Neural crest cell (in vitro differentiated cells): ENCODE results near the gene ASPSCR1. TPM values are rescaled to one million over a fixed set of nuclear protein-coding genes. Genes with fewer than 3 reads are reported as not detected.

ENCODE experiments used
- DNase-seq: peaks from one replicate; pipeline ENCODE4 v3.0.0; 2021; ENCODE audit warnings: low read depth, mixed read lengths, low spot score
- H3K27ac Mint-ChIP-seq: one replicate; pipeline ENCODE4 v1.8.0; 2021; ENCODE audit warnings: mild to moderate bottlenecking, mixed read lengths; ENCODE audit not compliant: unreplicated experiment
- H3K27me3 Mint-ChIP-seq: 2 replicates; pipeline ENCODE4 v1.8.0; 2021; ENCODE audit warnings: low read depth, mild to moderate bottlenecking, mixed read lengths
- H3K36me3 Mint-ChIP-seq: 2 replicates; pipeline ENCODE4 v1.8.0; 2021; ENCODE audit warnings: low read depth, mild to moderate bottlenecking, mixed read lengths
- H3K4me1 Mint-ChIP-seq: 2 replicates; pipeline ENCODE4 v1.8.0; 2021; ENCODE audit warnings: mixed read lengths
- H3K4me3 Mint-ChIP-seq: one replicate; pipeline ENCODE4 v1.8.0; 2021; ENCODE audit warnings: mild to moderate bottlenecking, mixed read lengths
- H3K9me3 Mint-ChIP-seq: 2 replicates; pipeline ENCODE4 v1.8.0; 2021; ENCODE audit warnings: mixed read lengths
- CTCF ChIP-seq: fragments of 200-600 bp; sonication (generic); conservative IDR thresholded peaks from 2 replicates; pipeline ENCODE4 v1.5.0; 2021; ENCODE audit warnings: antibody characterized with exemption, mild to moderate bottlenecking
- total RNA-seq: library from RNA; stranded (reverse); gene quantifications from 2 replicates; pipeline ENCODE4 v1.2.1, GENCODE V29; 2021

The ASPSCR1 gene
- total RNA-seq, 1 donor from 2014 or later, result 51.9 TPM

GRCh38 chr17:82034371-82035011, 57.1 kb downstream of the ASPSCR1 start:
- H3K27me3 Mint-ChIP-seq, result peaks cover 3% of the 10 kb centered on the region
- no peak overlapping the region for H3K27ac Mint-ChIP-seq
- no peaks in the 10 kb centered on the region for H3K9me3 Mint-ChIP-seq
- no peak for DNase-seq
- H3K36me3 Mint-ChIP-seq, result no peaks in the 10 kb centered on the region
- peak overlapping the region; percentile 72 for H3K4me3 Mint-ChIP-seq
- TF ChIP-seq CTCF, result no peak
- peaks cover 26% of the 10 kb centered on the region for H3K4me1 Mint-ChIP-seq

- Mint-ChIP-seq H3K4me1 (peaks cover 29% of the 10 kb centered on the region), H3K4me3 (peak overlapping the region; percentile 72), H3K36me3 (no peaks in the 10 kb centered on the region), H3K27ac (no peak overlapping the region), H3K27me3 (peaks cover 3% of the 10 kb centered on the region), H3K9me3 (no peaks in the 10 kb centered on the region)
- TF ChIP-seq CTCF, result no peak
- DNase-seq, result no peak
These were observed 58.1 kb downstream of the ASPSCR1 start for GRCh38 chr17:82035488-82035887.

- Mint-ChIP-seq H3K9me3 (no peaks in the 10 kb centered on the region), H3K4me3 (peak overlapping the region; percentile 78), H3K27ac (no peak overlapping the region), H3K4me1 (peaks cover 31% of the 10 kb centered on the region), H3K27me3 (peaks cover 3% of the 10 kb centered on the region), H3K36me3 (no peaks in the 10 kb centered on the region)
- TF ChIP-seq CTCF, result no peak
- no peak for DNase-seq
These were observed 58.7 kb downstream of the ASPSCR1 start for GRCh38 chr17:82035956-82036633.

- Mint-ChIP-seq H3K27ac (no peak overlapping the region), H3K4me1 (peaks cover 36% of the 10 kb centered on the region), H3K27me3 (peaks cover 3% of the 10 kb centered on the region), H3K9me3 (no peaks in the 10 kb centered on the region), H3K36me3 (no peaks in the 10 kb centered on the region), H3K4me3 (peak overlapping the region; percentile 78)
- no peak for TF ChIP-seq CTCF
- no peak for DNase-seq
These were observed 59.2 kb downstream of the ASPSCR1 start for GRCh38 chr17:82036634-82037091.

- H3K27me3 Mint-ChIP-seq, result peaks cover 3% of the 10 kb centered on the region
- H3K36me3 Mint-ChIP-seq, result no peaks in the 10 kb centered on the region
- H3K4me1 Mint-ChIP-seq, result peaks cover 36% of the 10 kb centered on the region
- DNase-seq, result peak; percentile 96
- peak within 1 kb of the TSS; percentile 98 for H3K27ac Mint-ChIP-seq
- no peaks in the 10 kb centered on the region for H3K9me3 Mint-ChIP-seq
- peak within 1 kb of the TSS; percentile 88 for H3K4me3 Mint-ChIP-seq
- TF ChIP-seq CTCF, result peak; percentile 85
These were observed 59.9 kb downstream of the ASPSCR1 start, which contains the start of gene DCXR for GRCh38 chr17:82037092-82037888. TSS of gene DCXR (minus strand) at chr17:82037697. CDS start at chr17:82037682, 15 bp downstream.
